IPS-NIHi11 (cell line): ENCODE results near the gene PBX3.

ENCODE experiments used
- DNase-seq: peaks from one replicate; pipeline ENCODE4 v3.0.0; 2012; ENCODE audit warnings: mixed read lengths, low spot score

PBX3 gene

DNA sequence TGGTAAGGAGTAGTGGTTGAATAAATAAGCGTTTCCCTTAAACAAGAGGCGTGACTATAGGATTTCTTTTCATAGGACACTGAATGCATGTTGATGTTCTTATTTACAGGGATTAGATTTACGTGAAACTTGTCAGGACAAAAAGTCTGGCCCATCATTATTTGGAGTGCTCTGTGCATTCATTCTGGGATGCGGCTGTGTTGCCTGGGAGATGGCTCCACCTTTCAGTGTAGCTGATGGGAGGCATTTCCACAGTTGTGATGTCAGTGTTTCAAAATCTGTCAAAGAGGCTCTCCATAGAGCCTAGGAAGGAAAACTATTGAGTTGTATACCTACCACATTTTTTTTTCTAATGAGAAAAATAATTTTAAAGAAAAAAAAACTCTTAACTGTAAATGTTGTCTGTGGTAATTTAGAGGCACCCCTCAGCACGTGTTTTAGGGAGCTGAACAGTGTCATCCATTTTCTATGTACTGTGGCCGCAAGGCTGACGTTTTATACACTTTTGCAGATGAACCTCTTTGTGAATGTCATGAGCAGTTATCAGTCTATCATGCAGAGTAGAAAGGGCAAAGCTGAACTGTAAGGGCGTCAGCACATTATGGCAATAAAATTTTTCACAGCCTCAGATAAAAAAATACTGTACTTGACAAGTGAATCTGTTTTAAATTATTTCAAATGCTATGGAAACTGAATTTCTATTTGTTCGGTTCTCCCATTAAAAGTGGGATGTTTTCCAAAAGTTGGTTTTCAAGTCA is 202.7 kb downstream of the PBX3 start:
- no peak for DNase-seq

DNA sequence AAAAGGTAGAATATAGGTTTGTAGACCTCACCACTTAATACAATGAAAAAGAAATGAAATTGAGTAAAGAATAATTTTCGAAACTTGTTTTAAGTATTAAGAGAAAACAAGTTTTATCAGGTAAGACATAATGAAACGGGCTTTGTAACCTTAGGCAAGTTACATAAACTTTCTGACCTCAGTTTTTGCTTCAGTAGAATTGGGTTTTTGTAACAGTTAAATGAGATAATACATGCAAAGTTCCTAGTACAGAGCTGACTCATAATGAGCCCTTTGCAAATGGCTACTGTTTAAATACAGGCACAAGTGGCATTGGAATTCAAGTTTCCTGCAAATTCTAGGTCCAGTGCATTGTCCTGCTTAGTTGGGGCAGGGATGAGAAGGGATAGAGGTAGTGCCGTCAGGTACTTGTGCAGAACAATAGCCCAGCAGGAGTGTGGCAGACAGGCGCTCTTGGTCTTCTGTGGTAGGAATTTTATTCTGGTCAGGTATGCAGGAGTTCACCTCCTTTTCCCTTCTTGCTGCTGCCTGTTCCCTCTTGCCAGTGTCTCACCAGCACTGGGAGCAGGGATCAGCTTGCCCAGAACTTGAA is 203.8 kb downstream of the PBX3 start:
- DNase-seq = peak; percentile 65

DNA sequence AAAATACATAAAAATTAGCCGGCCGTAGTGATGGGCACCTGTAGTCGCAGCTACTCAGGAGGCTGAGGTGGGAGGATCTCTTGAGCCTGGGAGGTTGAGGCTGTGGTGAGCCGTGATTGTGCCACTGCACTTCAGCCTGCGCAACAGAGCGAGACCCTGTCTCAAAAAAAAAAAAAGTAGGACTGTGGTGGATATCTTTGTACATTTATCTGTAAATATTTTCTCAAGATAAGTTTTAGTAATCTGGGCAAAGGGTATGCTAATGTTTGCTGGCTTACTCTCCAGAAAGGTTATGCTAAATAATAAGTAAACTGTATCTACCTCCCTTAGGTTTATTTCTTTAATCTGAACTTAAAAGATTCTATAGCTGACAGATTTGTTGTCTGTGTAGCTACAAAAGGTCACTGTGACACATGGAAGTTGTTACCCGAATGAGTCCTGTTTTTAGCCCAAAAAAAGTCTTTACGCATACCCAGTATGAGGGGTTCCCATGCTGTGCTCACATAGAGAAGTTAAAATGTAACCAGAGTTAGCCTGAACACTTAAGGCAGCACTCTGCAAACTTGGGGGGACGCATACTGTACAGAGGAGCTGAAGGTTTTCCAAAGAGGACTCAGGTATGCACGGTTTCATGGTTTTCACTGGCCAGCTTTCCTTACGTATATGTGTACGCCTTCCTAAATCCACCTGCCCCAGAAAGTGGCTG is 206.3 kb downstream of the PBX3 start:
- no peak for DNase-seq

DNA sequence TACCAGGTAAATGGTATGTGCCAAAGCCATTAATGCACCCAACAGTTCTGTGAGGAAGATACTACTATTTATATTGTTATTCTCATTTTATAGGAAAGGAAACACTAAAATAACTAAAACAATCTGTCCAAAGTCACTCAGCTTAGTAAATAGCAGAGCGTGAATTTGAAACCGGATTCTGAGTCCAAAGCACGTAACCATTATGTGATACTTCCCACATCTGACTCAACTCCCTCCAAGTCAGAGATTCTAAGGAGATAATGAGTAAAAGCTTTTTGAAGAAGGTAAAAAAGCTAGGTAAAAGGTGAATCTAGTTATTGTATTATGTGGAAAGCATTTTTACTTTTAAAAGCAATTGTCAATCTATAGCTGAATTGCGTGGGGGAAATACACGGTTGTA is 208.9 kb downstream of the PBX3 start:
- no peak for DNase-seq

DNA sequence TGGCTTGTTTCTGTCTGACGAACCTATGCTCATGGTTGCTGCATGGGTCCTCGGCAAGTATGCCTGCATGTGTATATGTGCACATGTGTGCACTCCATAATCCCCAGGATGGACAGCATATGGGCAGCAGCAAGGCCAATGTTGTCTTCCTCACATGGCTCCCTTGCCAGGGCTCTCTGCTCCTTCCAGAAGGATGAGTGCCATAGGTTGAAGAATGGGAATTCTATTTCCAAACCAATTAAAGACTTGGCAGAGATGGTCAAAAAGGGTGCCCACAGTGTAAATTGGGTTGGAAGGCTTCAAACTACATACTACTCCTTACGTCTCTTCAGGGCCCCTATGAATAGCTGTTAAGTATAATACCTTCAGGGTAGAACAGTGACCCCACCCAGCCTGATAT is 212.1 kb downstream of the PBX3 start:
- DNase-seq = no peak

DNA sequence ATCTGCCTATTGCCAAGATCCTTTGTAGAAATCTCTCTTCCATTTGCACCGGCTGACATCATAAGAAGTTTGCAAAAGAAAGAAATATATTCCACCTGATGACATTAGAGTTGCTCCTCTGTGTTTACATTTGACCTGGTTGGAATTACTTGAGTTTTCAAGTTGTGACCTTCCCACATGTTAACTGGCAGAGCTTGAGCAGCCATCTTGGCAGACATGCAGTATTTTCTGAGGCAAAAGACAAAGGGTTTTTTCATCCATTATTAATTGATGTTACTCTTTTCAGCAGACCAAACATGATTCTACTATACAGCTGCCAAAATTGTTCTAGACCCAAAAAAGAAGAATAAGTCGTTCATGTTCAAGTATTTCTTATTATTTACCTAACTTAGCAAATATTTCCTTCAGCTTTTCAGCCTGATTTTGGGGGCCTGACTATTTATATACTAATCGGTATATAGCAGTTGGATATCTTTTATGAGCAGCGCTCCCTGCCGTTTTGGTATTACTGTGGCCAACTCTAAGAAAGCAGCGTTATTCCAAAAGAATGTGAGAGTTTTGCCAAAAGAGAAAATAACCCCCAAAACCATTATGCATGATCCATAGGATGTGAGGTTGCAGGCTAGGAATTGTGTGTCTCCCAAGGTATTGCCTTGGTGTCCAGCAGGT is 212.9 kb downstream of the PBX3 start:
- no peak for DNase-seq

DNA sequence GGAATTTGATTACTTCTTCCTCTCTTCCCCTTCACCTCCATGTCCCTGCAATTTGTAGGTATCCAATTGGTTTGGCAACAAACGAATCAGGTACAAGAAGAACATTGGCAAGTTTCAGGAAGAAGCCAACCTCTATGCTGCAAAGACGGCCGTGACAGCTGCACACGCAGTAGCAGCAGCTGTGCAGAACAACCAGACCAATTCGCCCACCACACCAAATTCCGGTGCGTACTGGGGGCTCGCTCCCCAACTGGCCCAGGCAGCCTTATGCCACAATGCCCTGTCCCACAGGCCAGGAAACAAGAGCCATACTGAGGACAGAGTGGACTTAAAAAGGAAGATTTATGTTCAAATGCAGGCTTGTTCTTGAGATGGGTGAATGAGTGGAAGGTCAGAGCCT is 213.5 kb downstream of the PBX3 start:
- no peak for DNase-seq

DNA sequence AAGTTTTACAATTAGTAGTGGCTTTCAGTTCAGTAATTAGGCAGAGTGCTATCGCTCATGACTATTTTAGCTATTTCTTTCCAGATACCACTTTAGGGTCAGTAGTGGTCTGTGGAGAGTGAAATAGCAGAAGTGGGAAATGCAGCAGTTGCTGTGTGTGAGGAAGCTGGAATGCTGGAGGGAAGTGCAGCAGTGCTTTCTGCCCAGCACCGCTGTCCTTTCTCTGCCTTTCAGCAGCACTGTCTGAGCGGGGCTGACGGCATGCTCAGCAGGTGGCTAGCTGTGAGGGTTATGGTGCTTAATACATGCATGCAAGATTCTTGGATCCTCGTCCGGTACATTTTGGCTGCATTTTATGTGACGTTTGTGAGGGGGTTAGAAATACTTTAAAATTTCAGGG is 213.9 kb downstream of the PBX3 start:
- peak; percentile 45 for DNase-seq

DNA sequence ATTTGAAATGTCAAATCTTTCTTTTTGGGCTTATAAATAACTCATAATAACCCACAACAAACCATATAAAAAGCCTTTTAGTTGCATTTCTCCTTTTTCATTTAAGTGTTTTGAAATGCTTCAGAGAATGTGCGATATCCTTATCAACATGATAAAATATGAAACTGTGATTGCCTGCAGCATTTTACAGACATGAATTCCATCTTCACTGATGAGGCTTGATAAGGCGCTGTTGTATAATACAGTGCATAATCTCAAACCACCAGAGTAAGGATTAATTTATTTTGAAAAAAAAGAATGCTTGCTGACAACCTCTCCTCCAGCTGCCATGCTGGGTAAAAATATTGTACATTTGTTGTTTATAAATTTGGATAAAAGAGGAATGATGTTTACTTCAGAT is 216.8 kb downstream of the PBX3 start:
- DNase-seq = no peak

DNA sequence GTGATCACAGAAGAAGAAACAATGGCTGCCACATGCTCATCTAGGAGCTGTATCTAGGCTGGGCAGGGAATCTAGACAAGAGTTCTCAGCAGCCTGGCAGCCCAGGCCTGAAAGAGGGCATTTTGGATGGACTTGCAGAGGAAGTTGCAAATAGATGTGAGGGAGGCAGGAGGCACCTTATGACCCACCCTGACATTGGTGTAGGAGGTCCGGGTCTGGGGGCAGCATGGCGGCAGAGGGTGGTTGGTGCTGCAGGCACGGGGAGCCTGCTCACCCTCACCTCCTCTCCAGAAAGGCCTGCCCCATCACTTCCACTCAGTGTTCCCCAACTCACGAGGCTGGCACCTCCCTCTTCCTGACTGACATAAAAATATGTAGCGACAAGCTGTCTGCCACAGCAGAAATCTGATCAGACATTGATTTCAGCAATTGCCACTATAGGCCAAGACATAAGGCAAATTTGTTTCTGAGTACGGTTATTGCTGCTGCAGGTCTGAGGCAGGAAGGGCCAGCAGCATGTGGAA is 217.6 kb downstream of the PBX3 start:
- DNase-seq = no peak

DNA sequence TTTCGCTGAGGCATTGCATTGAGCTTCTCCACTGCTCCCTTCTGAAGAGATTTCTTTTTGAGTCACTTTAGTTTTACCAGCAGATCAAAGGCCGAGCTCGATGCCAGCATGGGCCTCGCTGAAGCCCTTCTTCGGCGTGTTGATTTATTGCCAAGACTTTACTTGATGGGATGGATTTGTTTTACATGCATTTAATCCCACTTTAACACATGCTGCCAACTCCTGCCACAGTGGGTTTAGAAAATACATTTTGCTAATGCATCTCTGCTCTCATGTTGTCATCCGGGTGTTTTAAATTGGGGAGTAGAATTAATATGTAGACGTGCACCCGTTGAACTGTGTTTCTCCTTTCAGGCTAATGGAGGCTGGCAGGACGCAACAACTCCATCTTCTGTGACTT is 218.3 kb downstream of the PBX3 start:
- DNase-seq = no peak

DNA sequence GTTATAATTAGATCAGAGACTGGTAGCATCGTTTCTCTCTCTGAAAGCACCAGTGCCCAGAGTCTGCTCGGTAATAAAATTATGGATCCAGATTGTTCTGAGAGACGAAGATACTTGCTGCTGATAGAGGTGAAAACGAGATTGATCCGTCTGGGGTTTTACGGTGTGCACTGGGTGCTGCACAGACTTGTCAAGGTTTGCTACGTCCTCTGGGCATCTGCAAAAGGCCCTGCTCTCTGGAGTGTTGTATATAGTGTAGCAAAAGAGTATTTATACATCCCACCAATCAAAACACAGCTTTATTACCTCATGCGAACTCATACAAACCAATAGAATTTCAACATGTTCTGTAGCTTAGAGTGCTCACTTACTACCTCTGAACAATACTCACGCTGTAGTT is 219.3 kb downstream of the PBX3 start:
- DNase-seq = peak; percentile 5

DNA sequence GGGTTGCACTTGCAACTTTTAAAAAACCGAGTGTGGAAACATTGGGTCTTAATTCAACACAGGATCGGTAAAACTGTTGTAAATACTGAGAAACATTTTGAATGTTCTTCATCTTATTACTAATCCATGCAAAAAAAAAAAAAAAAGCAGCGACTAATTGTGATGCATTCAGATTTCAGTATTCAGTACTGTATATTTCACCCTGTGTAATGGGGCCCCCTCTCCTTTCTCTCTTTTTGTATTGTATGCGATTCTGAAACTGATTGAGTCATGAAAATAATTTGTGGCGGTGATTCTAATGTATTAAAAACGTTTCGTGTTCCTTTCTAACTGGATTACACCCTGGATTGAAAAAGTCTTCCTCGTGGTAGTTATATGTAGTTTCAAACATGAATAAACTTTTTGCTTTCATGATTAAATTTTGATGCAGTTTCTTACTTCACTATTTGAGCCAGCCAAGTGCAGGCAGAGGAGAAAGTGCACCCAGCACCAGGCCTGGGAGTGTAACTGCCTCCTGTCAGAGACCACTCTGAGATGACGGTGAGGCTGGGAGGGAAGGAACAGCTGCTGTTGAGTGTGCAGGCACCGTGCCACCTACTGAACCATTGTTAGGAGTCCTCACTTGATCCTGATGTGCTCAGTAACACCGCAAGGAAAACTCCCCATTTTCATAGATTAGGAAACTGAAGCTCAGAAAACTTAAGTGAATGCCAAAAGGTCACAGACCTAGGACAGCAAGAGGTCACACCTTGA is 220.0 kb downstream of the PBX3 start:
- DNase-seq = no peak

DNA sequence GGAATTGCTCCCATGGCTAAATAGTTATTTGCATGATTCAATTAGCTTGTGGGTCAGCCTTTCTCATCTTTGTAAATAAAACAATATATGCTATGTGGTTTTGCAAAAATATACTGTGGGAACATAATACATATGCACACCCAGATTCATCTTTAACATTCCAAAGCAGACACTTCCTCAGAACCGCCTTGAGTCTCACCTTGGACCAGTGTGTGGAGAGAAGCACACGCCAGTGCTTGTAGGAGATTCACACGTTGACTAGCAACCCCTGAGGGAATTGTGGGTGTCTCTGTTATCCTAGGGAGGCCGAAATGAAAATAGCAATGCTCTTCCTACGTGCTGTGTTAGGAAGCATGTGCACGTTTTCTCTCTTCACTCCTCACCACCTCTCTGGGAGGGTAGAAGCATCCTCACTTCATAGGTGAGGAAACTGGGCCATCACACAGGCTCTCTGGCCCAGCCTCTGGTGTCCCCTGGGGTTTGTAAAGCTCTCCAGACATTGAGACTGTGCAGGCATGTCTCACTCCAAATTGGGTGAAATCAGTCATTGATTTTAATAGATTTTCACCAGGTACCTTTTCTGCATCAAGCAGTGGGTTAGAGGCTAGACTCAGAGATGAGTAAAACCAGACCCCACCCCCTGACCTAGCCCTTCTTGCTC is 221.7 kb downstream of the PBX3 start:
- DNase-seq = no peak

DNA sequence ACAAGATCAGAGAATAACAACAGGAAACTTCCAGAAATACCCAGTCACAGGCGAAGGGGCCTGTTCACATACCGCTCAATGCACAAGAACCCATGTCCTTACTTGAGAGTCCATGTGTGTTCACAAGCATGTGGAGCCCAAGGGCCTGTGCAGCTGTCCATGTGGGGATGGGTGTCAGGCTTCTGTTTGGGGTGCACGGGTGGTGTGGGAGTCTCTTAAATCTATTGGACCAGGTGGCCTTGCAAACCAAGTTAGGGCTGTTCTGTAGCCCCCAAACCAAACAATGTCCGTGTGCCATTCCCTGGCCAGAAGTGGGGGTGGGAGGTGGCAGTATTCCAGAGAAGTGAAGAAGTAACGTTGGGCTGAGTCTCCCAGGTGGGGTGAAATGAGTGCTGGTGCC is 222.3 kb downstream of the PBX3 start:
- DNase-seq = no peak

DNA sequence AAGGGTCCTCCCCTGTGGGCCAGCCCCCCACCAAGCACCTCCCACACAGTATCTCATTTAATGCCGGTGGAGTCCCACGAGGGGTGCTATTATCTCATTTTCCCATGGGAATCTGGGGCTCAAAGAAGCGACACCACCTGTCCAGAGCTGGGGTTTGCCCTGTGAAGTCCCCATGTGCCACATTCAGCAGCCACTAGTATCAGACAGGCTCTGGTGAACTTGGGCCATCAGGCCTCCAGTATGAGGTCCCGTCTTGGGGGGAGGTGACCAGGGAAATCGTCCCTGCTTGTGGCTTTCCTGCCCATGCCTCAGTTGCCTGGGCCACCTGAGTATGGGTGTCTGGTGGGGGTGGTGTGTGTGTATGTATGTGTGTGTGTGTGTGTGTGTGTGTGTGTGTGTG is 222.7 kb downstream of the PBX3 start:
- DNase-seq = peak; percentile 2

DNA sequence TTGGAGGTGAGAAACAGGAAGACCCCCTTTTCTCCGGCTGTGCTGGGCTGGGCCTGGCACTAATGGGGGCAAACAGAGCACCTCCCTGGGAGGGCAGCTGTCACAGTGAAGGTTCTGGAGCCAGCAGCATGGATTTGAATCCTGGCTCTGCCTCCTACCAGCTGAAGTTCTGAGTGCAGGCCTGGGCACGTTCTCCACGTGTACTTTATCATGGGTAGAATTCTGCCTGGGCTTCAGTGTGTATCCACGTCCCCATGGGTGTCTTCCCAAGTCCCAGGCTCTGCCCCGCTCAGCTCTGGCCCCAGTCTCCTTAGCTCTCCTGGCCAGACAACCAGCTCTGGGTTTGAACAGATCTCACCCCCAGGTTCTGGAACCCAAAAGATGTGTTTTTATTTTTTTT is 223.2 kb downstream of the PBX3 start:
- DNase-seq = peak; percentile 2

DNA sequence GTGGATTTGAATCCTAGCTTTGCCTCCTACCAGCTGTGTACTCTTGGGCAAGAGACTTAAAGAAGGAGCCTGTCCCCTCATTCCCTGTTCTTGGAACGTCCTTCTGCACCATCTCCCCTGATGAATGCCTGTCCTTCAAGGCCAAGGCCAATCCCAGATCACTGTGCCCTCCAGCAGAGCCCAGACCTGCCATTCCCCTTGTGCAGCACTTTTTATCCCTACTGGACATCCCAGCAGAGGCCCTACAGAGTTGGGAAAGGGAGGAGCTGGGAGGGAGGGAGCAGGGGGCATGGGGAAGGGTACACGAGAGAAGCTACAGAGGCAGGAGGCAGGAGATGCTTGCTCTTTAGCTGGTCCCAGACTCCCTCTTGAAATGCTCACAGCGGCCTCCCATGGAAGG is 223.9 kb downstream of the PBX3 start:
- DNase-seq = peak; percentile 5

DNA sequence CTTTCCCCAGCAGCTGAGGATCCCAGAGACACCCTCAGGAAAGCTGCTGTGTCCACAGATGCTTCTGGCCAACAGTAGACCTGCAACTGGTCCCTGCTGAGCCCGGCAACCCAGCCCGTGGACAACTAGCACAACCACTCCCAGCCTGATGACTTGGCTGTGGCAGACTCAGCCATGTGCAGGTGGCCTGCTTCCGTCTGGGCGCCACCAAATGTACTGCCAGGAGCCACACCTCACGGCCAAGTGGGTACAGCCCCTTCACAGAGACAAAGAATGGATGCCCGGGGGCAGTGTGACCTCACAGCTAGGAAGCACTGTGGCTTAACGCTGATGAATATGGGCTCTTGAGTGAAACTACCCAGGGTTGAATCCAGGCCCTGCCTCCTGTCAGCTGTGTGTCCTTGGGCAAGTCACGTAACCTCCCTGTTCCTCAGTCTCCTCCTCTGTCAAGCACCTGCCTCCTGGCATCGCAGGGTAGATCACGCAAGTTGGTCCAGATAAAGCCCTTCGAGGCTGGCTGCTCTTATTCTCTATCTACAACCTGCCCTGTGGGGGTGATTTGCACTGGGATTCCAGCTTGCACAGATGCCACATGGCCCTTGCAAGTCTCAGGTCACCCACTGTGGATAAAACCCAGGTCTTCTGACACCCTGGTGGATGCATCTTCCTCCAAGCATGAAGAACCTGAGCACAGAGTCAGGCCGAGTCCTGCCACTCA is 225.0 kb downstream of the PBX3 start:
- DNase-seq = no peak

DNA sequence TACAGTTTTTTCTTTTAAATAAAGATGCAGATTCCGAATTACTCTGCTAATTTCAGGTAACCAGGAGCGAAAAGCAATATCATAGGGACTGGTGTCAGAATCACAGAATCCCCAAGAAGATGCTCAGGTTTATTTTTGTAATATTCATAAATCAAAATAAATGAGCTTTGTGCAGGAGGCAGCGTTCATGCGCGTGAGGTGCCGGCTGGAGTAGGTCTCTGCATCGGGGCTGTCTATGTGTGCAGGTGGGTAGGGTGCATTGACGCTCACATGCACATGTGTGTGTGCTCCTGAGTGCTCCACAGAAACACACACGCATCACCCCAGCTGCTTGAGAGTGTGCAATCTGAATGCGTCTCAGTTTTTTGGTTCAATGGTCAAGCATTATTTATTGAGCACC is 226.4 kb downstream of the PBX3 start:
- DNase-seq = no peak

DNA sequence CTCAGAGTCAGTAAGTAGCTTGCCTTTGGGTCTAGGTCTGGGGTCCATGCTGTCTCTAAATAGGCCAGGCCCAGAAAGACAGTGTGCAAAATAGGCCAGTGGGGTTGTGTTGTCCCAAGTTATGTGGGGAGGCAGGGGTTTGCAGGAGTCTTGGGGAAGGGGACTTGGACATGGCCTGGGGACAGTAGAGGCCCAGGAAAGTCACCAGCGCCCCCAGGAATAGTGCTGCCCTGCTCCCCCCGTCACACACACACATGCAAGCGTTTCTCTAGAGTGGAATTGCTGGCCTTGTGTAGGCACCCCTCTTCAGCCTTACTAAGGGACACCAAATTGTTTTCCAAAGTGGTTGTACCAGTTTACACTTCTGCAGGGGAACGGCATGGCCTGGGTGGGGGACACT is 227.5 kb downstream of the PBX3 start:
- no peak for DNase-seq
